ENCODE data around the gene XYLT1.

GRCh38 chr16:17474572-17474971 is 3.8 kb upstream of the XYLT1 start:
- no peak for TF ChIP-seq POLR2A (IDR thresholded peaks at IDR 0.05; ENCODE audit: low read depth, low read length)
- TF ChIP-seq POU2F2 (IDR thresholded peaks at IDR 0.05; ENCODE audit: low read depth, low read length): no peak
